HL-60/S4 (cell line): Measurements from ENCODE around the gene THOC7.

Experiments
- in situ Hi-C: fragments of 300-500 bp; cut with MboI; formaldehyde crosslinking; loops from 2 replicates; pipeline ENCODE4 v1.14.3; 2022; ENCODE audit warnings: low sequenced_read_pairs

The THOC7 gene

GRCh38 chr3:63845215-63845614 lies 18.4 kb downstream of the THOC7 start:
- in situ Hi-C loops: no loop called here

GRCh38 chr3:63842127-63842526 lies 21.5 kb downstream of the THOC7 start:
- in situ Hi-C loops: no loop called here

GRCh38 chr3:63841704-63842103 lies 21.9 kb downstream of the THOC7 start:
- in situ Hi-C loops: no loop called here

- in situ Hi-C loops: no loop called here
These were observed 31.2 kb downstream of the THOC7 start for GRCh38 chr3:63832395-63832794.

GRCh38 chr3:63830526-63830925 lies 33.1 kb downstream of the THOC7 start:
- in situ Hi-C loops: no loop called here

- in situ Hi-C loops: no loop called here
These were observed 39.3 kb downstream of the THOC7 start for GRCh38 chr3:63824309-63824708.

GRCh38 chr3:63819151-63819398 lies 44.5 kb downstream of the THOC7 start, which contains the start of gene C3orf49:
Gene C3orf49, plus strand, starts transcription at chr3:63819299. Its CDS starts 173 bp downstream, at chr3:63819472.
- in situ Hi-C loops: loop anchor here (10.0 kb wide), 1 partner anchor 454 kb away; no protein-coding TSS in a partner anchor

- in situ Hi-C loops: loop anchor here (10.0 kb wide), 1 partner anchor 454 kb away; no protein-coding TSS in a partner anchor
These were observed 45.1 kb downstream of the THOC7 start for GRCh38 chr3:63818282-63819150.

GRCh38 chr3:63817225-63817624 lies 46.4 kb downstream of the THOC7 start:
- in situ Hi-C loops: loop anchor here (10.0 kb wide), 1 partner anchor 452 kb away; no protein-coding TSS in a partner anchor

- in situ Hi-C loops: loop anchor here (10.0 kb wide), 1 partner anchor 449 kb away; no protein-coding TSS in a partner anchor
These were observed 49.4 kb downstream of the THOC7 start for GRCh38 chr3:63814237-63814636.

GRCh38 chr3:63809607-63810006 lies 54.0 kb downstream of the THOC7 start:
- in situ Hi-C loops: loop anchor here (10.0 kb wide), 1 partner anchor 445 kb away; no protein-coding TSS in a partner anchor

- in situ Hi-C loops: no loop called here
These were observed 55.0 kb downstream of the THOC7 start for GRCh38 chr3:63808633-63809032.

- in situ Hi-C loops: no loop called here
These were observed 55.5 kb downstream of the THOC7 start for GRCh38 chr3:63807961-63808565.

GRCh38 chr3:63803911-63804310 lies 59.7 kb downstream of the THOC7 start:
- in situ Hi-C loops: no loop called here

- in situ Hi-C loops: no loop called here
These were observed 63.5 kb downstream of the THOC7 start for GRCh38 chr3:63800097-63800496.

GRCh38 chr3:63798949-63799348 lies 64.7 kb downstream of the THOC7 start:
- in situ Hi-C loops: no loop called here

GRCh38 chr3:63798544-63798943 lies 65.1 kb downstream of the THOC7 start:
- in situ Hi-C loops: no loop called here

- in situ Hi-C loops: no loop called here
These were observed 68.2 kb downstream of the THOC7 start for GRCh38 chr3:63795438-63795837.

GRCh38 chr3:63791974-63792373 lies 71.6 kb downstream of the THOC7 start:
- in situ Hi-C loops: no loop called here
